H1 (cell line): ENCODE measurements around the gene OR7G2. TPM values are rescaled to one million over a fixed set of nuclear protein-coding genes. Genes with fewer than 3 reads are reported as not detected.

Source experiments
- CTCF ChIA-PET: fragments of 300-600 bp; sonication (Branson Sonifier 250); formaldehyde crosslinking; loops from one replicate; lab custom pipeline; 2021; ENCODE audit not compliant: partially characterized antibody; lab: Charles Lee
- POLR2A ChIA-PET: fragments of 300-600 bp; sonication (Branson Sonifier 250); formaldehyde crosslinking; loops from one replicate; lab custom pipeline; 2021; ENCODE audit warnings: inconsistent platforms; ENCODE audit not compliant: partially characterized antibody; lab: Charles Lee
- DNase-seq, 2 experiments: peaks; one replicate each; pipeline versions ENCODE4 v3.0.0 to v3.0.0-alpha.2; 2010 to 2022; ENCODE audit warnings: low spot score in 2 of 2, low read depth in 1 of 2, mixed read lengths in 1 of 2
- FAIRE-seq: peaks from 2 replicates; lab custom pipeline; 2011; peaks lifted over from hg19 to GRCh38; lab: Jason Lieb, UNC
- H2AFZ ChIP-seq: 2 replicates; pipeline ENCODE4 v1.8.1; 2012; ENCODE audit warnings: low read length, inconsistent platforms
- H2AK5ac ChIP-seq: 2 replicates; pipeline ENCODE4 v1.6.1; 2013; ENCODE audit warnings: low read depth, low read length
- H2BK120ac ChIP-seq: replicated peaks from 2 replicates; pipeline ENCODE3; 2013; ENCODE audit warnings: low read depth, low read length, inconsistent platforms
- H2BK12ac ChIP-seq: 2 replicates; pipeline ENCODE4 v1.6.1; 2013; ENCODE audit warnings: low read depth, low read length
- H2BK15ac ChIP-seq: 2 replicates; pipeline ENCODE4 v1.6.1; 2013; ENCODE audit warnings: low read length
- H2BK20ac ChIP-seq: 2 replicates; pipeline ENCODE4 v1.6.1; 2013; ENCODE audit warnings: low read length
- H2BK5ac ChIP-seq: 2 replicates; pipeline ENCODE4 v1.6.1; 2013; ENCODE audit warnings: low read depth, low read length
- H3K14ac ChIP-seq: 2 replicates; pipeline ENCODE4 v1.6.1; 2013; ENCODE audit warnings: inconsistent platforms; ENCODE audit not compliant: insufficient read length
- H3K18ac ChIP-seq: 2 replicates; pipeline ENCODE4 v1.6.1; 2013; ENCODE audit warnings: low read length; ENCODE audit errors: extremely low read depth
- H3K23ac ChIP-seq: 2 replicates; pipeline ENCODE4 v1.6.1; 2013; ENCODE audit warnings: inconsistent platforms; ENCODE audit not compliant: insufficient read length
- H3K23me2 ChIP-seq: 2 replicates; pipeline ENCODE4 v1.6.1; 2013; ENCODE audit warnings: low read depth, low read length
- H3K27ac ChIP-seq: 2 replicates; pipeline ENCODE4 v1.6.1; 2011; ENCODE audit warnings: low read depth, low read length, inconsistent platforms
- H3K27me3 ChIP-seq, 4 experiments: replicated peaks in 1 of 4; 1 replicate in 1 of 4; 2 replicates in 3 of 4; pipeline versions ENCODE4 v1.6.1 to v1.8.1; 2011 to 2013; ENCODE audit warnings: low read length in 3 of 4, mild to moderate bottlenecking in 3 of 4, inconsistent platforms in 2 of 4, mixed read lengths in 2 of 4, moderate library complexity in 1 of 4; ENCODE audit not compliant: control insufficient read depth in 3 of 4, insufficient read depth in 3 of 4; ENCODE audit errors: extremely low read depth in 1 of 4
- H3K36me3 ChIP-seq, 4 experiments: 2 replicates each; pipeline versions ENCODE4 v1.6.1 to v1.8.1; 2011 to 2013; ENCODE audit warnings: mild to moderate bottlenecking in 4 of 4, low read length in 3 of 4, moderate library complexity in 2 of 4, control low read depth in 1 of 4, inconsistent platforms in 1 of 4; ENCODE audit not compliant: insufficient read depth in 4 of 4, control insufficient read depth in 2 of 4
- H3K4ac ChIP-seq: replicated peaks from 2 replicates; pipeline ENCODE3; 2013; ENCODE audit warnings: low read length, low read depth, mixed read lengths, inconsistent platforms; ENCODE audit not compliant: insufficient read length
- H3K4me1 ChIP-seq, 4 experiments: replicated peaks in 1 of 4; 1 replicate in 1 of 4; 2 replicates in 3 of 4; pipeline versions ENCODE4 v1.6.1 to v1.8.1; 2011 to 2013; ENCODE audit warnings: low read length in 3 of 4, inconsistent platforms in 2 of 4, mixed read lengths in 1 of 4; ENCODE audit not compliant: insufficient read depth in 4 of 4, control insufficient read depth in 3 of 4
- H3K4me2 ChIP-seq, 2 experiments: 2 replicates each; pipeline versions ENCODE4 v1.6.1 to v1.8.1; 2011 to 2013; ENCODE audit warnings: low read depth in 2 of 2, low read length in 2 of 2, control low read depth in 1 of 2, inconsistent platforms in 1 of 2, mild to moderate bottlenecking in 1 of 2; ENCODE audit not compliant: insufficient read depth in 1 of 2
- H3K4me3 ChIP-seq, 4 experiments: fragments of 200-600, 300-600 bp in 1 of 4; sonication (generic), shearing (Covaris generic), sonication (Bioruptor Twin) in 1 of 4; 2 replicates each; pipeline versions ENCODE4 v1.5.1 to v1.8.1; 2011 to 2016; ENCODE audit warnings: low read length in 4 of 4, low read depth in 3 of 4, control low read depth in 2 of 4, inconsistent platforms in 2 of 4, mild to moderate bottlenecking in 2 of 4, mixed read lengths in 1 of 4, moderate library complexity in 1 of 4; ENCODE audit not compliant: insufficient read depth in 2 of 4; ENCODE audit errors: extremely low read depth in 1 of 4
- H3K56ac ChIP-seq: replicated peaks from 2 replicates; pipeline ENCODE3; 2013; ENCODE audit warnings: low read depth, mild to moderate bottlenecking, mixed read lengths, low read length, inconsistent platforms; ENCODE audit not compliant: insufficient read length
- H3K79me1 ChIP-seq: 2 replicates; pipeline ENCODE4 v1.6.1; 2013; ENCODE audit warnings: low read depth, low read length, control low read depth
- H3K79me2 ChIP-seq, 2 experiments: 2 replicates each; pipeline versions ENCODE4 v1.6.1 to v1.8.1; 2012 to 2013; ENCODE audit warnings: low read length in 2 of 2, mild to moderate bottlenecking in 2 of 2, inconsistent platforms in 1 of 2; ENCODE audit not compliant: insufficient read depth in 2 of 2, control insufficient read depth in 1 of 2
- H3K9ac ChIP-seq, 4 experiments: replicated peaks in 1 of 4; 1 replicate in 1 of 4; 2 replicates in 3 of 4; pipeline versions ENCODE4 v1.6.1 to v1.8.1; 2011 to 2013; ENCODE audit warnings: low read depth in 3 of 4, low read length in 3 of 4, control low read depth in 2 of 4, mild to moderate bottlenecking in 2 of 4, moderate library complexity in 2 of 4, inconsistent platforms in 1 of 4; ENCODE audit errors: extremely low read depth in 1 of 4
- H3K9me3 ChIP-seq, 2 experiments: 2 replicates each; pipeline versions ENCODE4 v1.6.1 to v1.8.1; 2012 to 2013; ENCODE audit warnings: mild to moderate bottlenecking in 2 of 2, moderate library complexity in 2 of 2, control low read depth in 1 of 2, inconsistent platforms in 1 of 2, low read depth in 1 of 2, low read length in 1 of 2, mixed read lengths in 1 of 2; ENCODE audit not compliant: insufficient read depth in 2 of 2
- H4K20me1 ChIP-seq, 2 experiments: replicated peaks in 1 of 2; 2 replicates each; pipeline versions ENCODE3 to v1.8.1; 2011 to 2013; ENCODE audit warnings: inconsistent platforms in 2 of 2, low read length in 2 of 2, mild to moderate bottlenecking in 1 of 2; ENCODE audit not compliant: insufficient read depth in 2 of 2, control insufficient read depth in 1 of 2
- H4K5ac ChIP-seq: 2 replicates; pipeline ENCODE4 v1.6.1; 2013; ENCODE audit warnings: low read length, low read depth, mixed read lengths, inconsistent platforms; ENCODE audit not compliant: insufficient read length
- H4K8ac ChIP-seq: 2 replicates; pipeline ENCODE4 v1.8.0; 2013; ENCODE audit warnings: mild to moderate bottlenecking, moderate library complexity, low read length, inconsistent platforms; ENCODE audit not compliant: insufficient read depth; ENCODE audit errors: extremely low read depth
- H4K91ac ChIP-seq: replicated peaks from 2 replicates; pipeline ENCODE3; 2013; ENCODE audit warnings: low read length, mixed read lengths, inconsistent platforms; ENCODE audit not compliant: insufficient read length
- ATF3 ChIP-seq: IDR thresholded peaks from 2 replicates; pipeline ENCODE4 v1.6.1; 2011; ENCODE audit warnings: low read depth, mild to moderate bottlenecking, low read length; ENCODE audit not compliant: insufficient read depth
- BACH1 ChIP-seq: IDR thresholded peaks from 2 replicates; pipeline ENCODE4 v1.6.1; 2012; ENCODE audit warnings: low read length, improper control_type of control experiment
- CBX8 ChIP-seq: fragments of 300-800, 300-1000 bp; sonication (generic); IDR thresholded peaks from 2 replicates; pipeline ENCODE4 v1.7.1; 2016; ENCODE audit warnings: low read depth, low read length, borderline replicate concordance
- CEBPB ChIP-seq: IDR thresholded peaks from 2 replicates; pipeline ENCODE4 v1.6.1; 2012; ENCODE audit warnings: low read depth, low read length
- EP300 ChIP-seq, 2 experiments: IDR thresholded peaks; 1 replicate in 1 of 2; 2 replicates in 1 of 2; pipeline ENCODE4 v1.6.1; 2011 to 2012; ENCODE audit warnings: low read depth in 2 of 2, low read length in 2 of 2, mild to moderate bottlenecking in 2 of 2, borderline replicate concordance in 1 of 2, inconsistent platforms in 1 of 2, moderate library complexity in 1 of 2
- JUND ChIP-seq: IDR thresholded peaks from 2 replicates; pipeline ENCODE4 v1.6.1; 2011; ENCODE audit warnings: mild to moderate bottlenecking, improper control_type of control experiment, low read length
- MAFK ChIP-seq: IDR thresholded peaks from 2 replicates; pipeline ENCODE4 v1.6.1; 2012; ENCODE audit warnings: low read depth, mild to moderate bottlenecking, improper control_type of control experiment, low read length
- NANOG ChIP-seq: IDR thresholded peaks from 2 replicates; pipeline ENCODE4 v1.6.1; 2011; ENCODE audit warnings: low read length, low read depth, mild to moderate bottlenecking, inconsistent platforms; ENCODE audit not compliant: insufficient read depth, poor library complexity, severe bottlenecking
- NRF1 ChIP-seq: IDR thresholded peaks from 2 replicates; pipeline ENCODE4 v1.6.1; 2011; ENCODE audit warnings: mild to moderate bottlenecking, low read depth, low read length, improper control_type of control experiment
- RAD21 ChIP-seq, 2 experiments: IDR thresholded peaks in 1 of 2; conservative IDR thresholded peaks in 1 of 2; 2 replicates each; pipeline ENCODE4 v1.6.1; 2011; ENCODE audit warnings: low read depth in 2 of 2, low read length in 2 of 2, improper control_type of control experiment in 1 of 2, inconsistent platforms in 1 of 2, mild to moderate bottlenecking in 1 of 2, moderate library complexity in 1 of 2
- SRF ChIP-seq: IDR thresholded peaks from 2 replicates; pipeline ENCODE4 v1.6.1; 2011; ENCODE audit warnings: mild to moderate bottlenecking, low read depth, low read length, moderate library complexity
- WGBS, 2 experiments: shearing (Covaris generic) in 1 of 2; methylation state at CpG; one replicate each; pipeline versions ENCODE4 v1.1.6 to v1.1.7; 2013 to 2015; ENCODE audit warnings: low lambda C conversion rate in 2 of 2, mixed read lengths in 2 of 2, inconsistent platforms in 1 of 2, low coverage in 1 of 2, missing lambda C conversion rate in 1 of 2; ENCODE audit not compliant: insufficient replicate concordance in 2 of 2, insufficient coverage in 1 of 2, insufficient read length in 1 of 2; ENCODE audit errors: extremely low coverage in 1 of 2, missing lambda C conversion rate in 1 of 2; 5-methylcytosine and 5-hydroxymethylcytosine counted together
- polyA plus RNA-seq, 7 experiments: library from polyadenylated mRNA; depleted of rRNA in 3 of 7; stranded (reverse) in 5 of 7; unstranded in 2 of 7; fragments of >200 nt in 5 of 7; fragments of 200-250 nt in 2 of 7; gene quantifications; 1 replicate in 5 of 7; 2 replicates in 1 of 7; 4 replicates in 1 of 7; pipeline versions ENCODE4 v1.2.1 to v1.2.3, GENCODE V29; 2011 to 2013; ENCODE audit warnings: missing spikeins in 2 of 7, mixed read lengths in 2 of 7
- total RNA-seq: library from RNA; stranded (reverse); fragmentation: NEBNext Ultra II Directional; extraction: Animal tissue kit (Norgen Biotek cat#: 25700); gene quantifications from 2 replicates; pipeline ENCODE4 v1.2.1, GENCODE V29; 2021
- TF ChIP-seq, protein P1 (sequence below): IDR thresholded peaks from 2 replicates; pipeline ENCODE4 v1.6.1; 2012; ENCODE audit warnings: inconsistent platforms

The OR7G2 gene
- total and polyA plus RNA-seq, 2 of the 8 experiments (the other 6 are each of a cell fraction or from before 2014, with no cell fraction given), result not detected

DNA sequence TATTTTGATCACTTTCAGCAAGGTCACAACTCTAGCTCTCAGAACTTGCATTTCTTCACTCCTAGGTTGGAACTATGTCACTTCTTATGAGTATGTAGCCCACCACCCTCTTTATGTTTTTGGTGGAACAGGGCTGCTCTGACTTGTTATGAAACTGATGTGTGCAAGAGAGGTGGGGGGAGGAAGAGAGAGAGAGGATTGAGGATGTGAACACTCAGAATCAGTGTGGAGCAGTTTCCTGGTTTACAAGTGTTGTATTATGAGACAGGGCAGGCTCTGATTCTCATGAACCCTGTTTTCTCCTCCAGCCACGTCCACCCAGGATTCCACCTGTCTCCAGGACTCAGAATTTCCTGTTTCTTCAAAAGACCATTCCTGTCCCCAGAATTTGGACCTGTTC is 49.0 kb upstream of the OR7G2 start:
- no peak overlapping the region for H3K18ac ChIP-seq
- no peak overlapping the region for H3K56ac ChIP-seq
- H4K91ac ChIP-seq, result no peak overlapping the region
- no peak overlapping the region for H2BK20ac ChIP-seq
- peaks cover 22 to 60% of the 10 kb centered on the region in 2 experiments for H3K79me2 ChIP-seq
- H2BK120ac ChIP-seq, result no peak overlapping the region
- no peak overlapping the region for H3K4me2 ChIP-seq
- no peak overlapping the region for H2AK5ac ChIP-seq
- H3K4ac ChIP-seq, result no peak overlapping the region
- peaks cover 29 to 78% (median 57%) of the 10 kb centered on the region in 4 experiments for H3K36me3 ChIP-seq
- H3K4me1 ChIP-seq, result no peaks in the 10 kb centered on the region
- FAIRE-seq, result no peak
- H3K14ac ChIP-seq, result no peak overlapping the region
- no peak overlapping the region for H4K8ac ChIP-seq
- H2BK5ac ChIP-seq, result no peak overlapping the region
- WGBS, 2 experiments, result 100% methylated on average over 1 of the region's 1 CpG; no CpG with 5 or more reads in 1 of the 2 experiments
- no peak overlapping the region for H3K9ac ChIP-seq
- H3K23me2 ChIP-seq, result no peaks in the 10 kb centered on the region
- no peak overlapping the region for H2AFZ ChIP-seq
- peaks cover 17 to 24% of the 10 kb centered on the region in 2 experiments for H3K9me3 ChIP-seq
- no peak overlapping the region for H3K23ac ChIP-seq
- H3K27me3 ChIP-seq, result no peaks in the 10 kb centered on the region
- no peak overlapping the region for H2BK12ac ChIP-seq
- peaks cover 11% of the 10 kb centered on the region for H3K79me1 ChIP-seq
- ChIA-PET CTCF (interaction anchor here (0.7 kb wide), 1 partner anchor 726 kb away, joined by 3 read pairs; no protein-coding TSS in a partner anchor), POLR2A (interaction anchor here (1.1 kb wide), 1 partner anchor 18 kb away, joined by 3 read pairs; no protein-coding TSS in a partner anchor)
- no peak overlapping the region for H4K5ac ChIP-seq
- H3K27ac ChIP-seq, result no peak overlapping the region
- DNase-seq, result no peak
- no peak overlapping the region for H3K4me3 ChIP-seq
- H2BK15ac ChIP-seq, result no peak overlapping the region
- H4K20me1 ChIP-seq, result peaks cover 3 to 11% of the 10 kb centered on the region in 2 experiments
- TF ChIP-seq CBX8 (no peak), BACH1 (no peak), JUND (no peak), NANOG (no peak), NRF1 (no peak), SRF (no peak), RAD21 (IDR thresholded peaks at IDR 0.05 in 1 of 2, conservative IDR thresholded peaks at IDR 0.05 in 1 of 2; ENCODE audit: low read depth in 2 of 2, low read length in 2 of 2) (no peak), EP300 (IDR thresholded peaks at IDR 0.05; ENCODE audit: borderline replicate concordance in 1 of 2, low read depth in 2 of 2, low read length in 2 of 2) (no peak), ATF3 (no peak), CEBPB (no peak), MAFK (no peak)
- TF ChIP-seq, protein P1, sequence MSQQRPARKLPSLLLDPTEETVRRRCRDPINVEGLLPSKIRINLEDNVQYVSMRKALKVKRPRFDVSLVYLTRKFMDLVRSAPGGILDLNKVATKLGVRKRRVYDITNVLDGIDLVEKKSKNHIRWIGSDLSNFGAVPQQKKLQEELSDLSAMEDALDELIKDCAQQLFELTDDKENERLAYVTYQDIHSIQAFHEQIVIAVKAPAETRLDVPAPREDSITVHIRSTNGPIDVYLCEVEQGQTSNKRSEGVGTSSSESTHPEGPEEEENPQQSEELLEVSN, result no peak
